Activated CD4-positive, alpha-beta T cell treated with anti-CD3 and anti-CD28 coated beads, Interleukin-2, amount 10 ng/mL, durations not matched to agents 7 days and 5 days (primary cell): Measurements from ENCODE around the gene DOCK6. TPM values are rescaled to one million over a fixed set of nuclear protein-coding genes. Genes with fewer than 3 reads are reported as not detected.

Source experiments
- CTCF ChIA-PET: fragments of 350-600 bp; sonication (Branson Sonifier 250); formaldehyde crosslinking; loops from one replicate; lab custom pipeline; 2021; ENCODE audit warnings: antibody characterized with exemption; lab: Charles Lee
- POLR2A ChIA-PET: fragments of 350-600 bp; sonication (Branson Sonifier 250); formaldehyde crosslinking; loops from one replicate; lab custom pipeline; 2021; ENCODE audit warnings: antibody characterized with exemption; lab: Charles Lee
- DNase-seq: peaks from one replicate; pipeline ENCODE4 v3.0.0-alpha.2; 2020
- H3K27ac Mint-ChIP-seq: one replicate; pipeline ENCODE4 v1.8.0; 2021; ENCODE audit warnings: mild to moderate bottlenecking, moderate library complexity, mixed read lengths
- H3K27me3 Mint-ChIP-seq: one replicate; pipeline ENCODE4 v1.8.0; 2021; ENCODE audit warnings: mixed read lengths
- H3K36me3 Mint-ChIP-seq: one replicate; pipeline ENCODE4 v1.8.0; 2021; ENCODE audit warnings: low read depth, mixed read lengths
- H3K4me1 Mint-ChIP-seq: one replicate; pipeline ENCODE4 v1.8.0; 2021; ENCODE audit warnings: mixed read lengths
- H3K4me3 Mint-ChIP-seq: one replicate; pipeline ENCODE4 v1.8.0; 2021; ENCODE audit warnings: mild to moderate bottlenecking, moderate library complexity, mixed read lengths
- H3K9me3 Mint-ChIP-seq: one replicate; pipeline ENCODE4 v1.8.0; 2021; ENCODE audit warnings: mixed read lengths
- total RNA-seq, 2 experiments: library from RNA; stranded (reverse); gene quantifications; one replicate each; pipeline ENCODE4 v1.2.3, GENCODE V29; 2021

DOCK6 gene
- total RNA-seq, 2 experiments from 2014 or later: not detected

DNA sequence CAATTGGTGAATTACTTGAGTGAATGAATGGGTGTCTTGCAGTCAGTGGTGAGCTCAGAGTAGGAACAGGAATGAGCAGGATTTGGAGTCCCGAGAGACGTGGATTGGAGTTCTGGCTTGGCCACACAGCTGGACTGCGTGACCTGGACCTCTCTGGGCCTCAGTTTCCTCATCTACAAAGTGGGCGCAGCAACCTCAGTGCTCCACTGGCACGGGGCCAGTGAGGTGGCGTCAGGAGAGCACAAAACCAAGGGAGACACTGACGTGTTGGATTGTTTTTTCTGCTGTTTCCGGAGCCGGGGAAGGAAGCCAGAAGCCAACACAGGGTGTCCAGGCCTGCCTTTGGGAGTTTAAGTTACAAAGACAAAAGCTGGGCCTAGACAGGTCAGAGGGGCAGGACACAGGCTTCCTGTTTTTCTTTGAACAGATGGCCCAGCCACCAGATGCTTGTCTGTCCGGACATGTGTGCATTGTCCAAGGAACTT, 6.5 kb upstream of the DOCK6 start:
- no peaks in the 10 kb centered on the region for H3K36me3 Mint-ChIP-seq
- H3K4me3 Mint-ChIP-seq: no peak overlapping the region
- no peaks in the 10 kb centered on the region for H3K9me3 Mint-ChIP-seq
- ChIA-PET CTCF (interaction anchor here (0.7 kb wide), 1 partner anchor 20 kb away, joined by 4 read pairs; no protein-coding TSS in a partner anchor), POLR2A (no interaction called here)
- no peaks in the 10 kb centered on the region for H3K4me1 Mint-ChIP-seq
- no peak for DNase-seq
- H3K27ac Mint-ChIP-seq: no peak overlapping the region
- H3K27me3 Mint-ChIP-seq: peaks cover 64% of the 10 kb centered on the region

DNA sequence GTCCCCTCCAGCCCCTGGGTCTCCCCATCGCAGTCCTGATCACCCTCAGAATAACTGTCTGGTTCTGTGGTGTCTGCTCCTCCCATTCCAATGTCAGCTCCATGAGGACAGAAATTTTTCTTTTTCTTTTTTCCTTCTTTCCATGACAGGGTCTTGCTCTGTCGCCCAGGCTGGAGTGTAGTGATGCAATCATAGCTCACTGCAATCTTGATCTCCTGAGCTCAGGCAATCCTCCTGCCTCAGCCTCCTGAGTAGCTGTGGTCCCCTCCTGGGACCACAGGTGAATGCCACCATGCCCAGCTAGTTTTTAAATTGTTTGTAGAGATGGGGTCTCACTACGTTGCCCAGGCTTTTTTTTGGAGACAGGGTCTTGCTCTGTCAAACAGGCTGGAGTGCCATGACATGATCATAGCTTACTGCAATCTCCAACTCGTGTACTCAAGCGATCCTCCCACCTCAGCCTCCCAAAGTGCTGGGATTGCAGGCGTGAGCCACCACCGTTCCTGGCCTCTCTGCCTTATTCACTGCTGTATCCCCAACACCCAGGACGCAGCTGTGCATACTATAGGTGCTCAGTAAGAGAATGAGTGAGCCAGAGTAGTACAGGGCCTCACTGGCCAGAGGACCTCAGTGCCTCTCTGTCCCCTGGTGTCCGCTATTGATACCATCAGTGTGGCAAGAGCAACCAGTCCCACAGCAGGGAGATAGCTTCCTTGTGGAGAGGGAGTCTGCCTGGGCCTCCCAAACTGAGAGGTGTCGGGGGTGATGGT, 5.2 kb upstream of the DOCK6 start:
- Mint-ChIP-seq H3K9me3 (no peaks in the 10 kb centered on the region), H3K4me1 (peaks cover 3% of the 10 kb centered on the region), H3K36me3 (no peaks in the 10 kb centered on the region), H3K27me3 (peaks cover 65% of the 10 kb centered on the region), H3K27ac (no peak overlapping the region), H3K4me3 (no peak overlapping the region)
- CTCF ChIA-PET: interaction anchor here (1.3 to 1.9 kb wide), 3 partner anchors 11 to 26 kb away, joined by 3 to 5 read pairs (median 4); no protein-coding TSS in a partner anchor
- POLR2A ChIA-PET: no interaction called here
- no peak for DNase-seq

DNA sequence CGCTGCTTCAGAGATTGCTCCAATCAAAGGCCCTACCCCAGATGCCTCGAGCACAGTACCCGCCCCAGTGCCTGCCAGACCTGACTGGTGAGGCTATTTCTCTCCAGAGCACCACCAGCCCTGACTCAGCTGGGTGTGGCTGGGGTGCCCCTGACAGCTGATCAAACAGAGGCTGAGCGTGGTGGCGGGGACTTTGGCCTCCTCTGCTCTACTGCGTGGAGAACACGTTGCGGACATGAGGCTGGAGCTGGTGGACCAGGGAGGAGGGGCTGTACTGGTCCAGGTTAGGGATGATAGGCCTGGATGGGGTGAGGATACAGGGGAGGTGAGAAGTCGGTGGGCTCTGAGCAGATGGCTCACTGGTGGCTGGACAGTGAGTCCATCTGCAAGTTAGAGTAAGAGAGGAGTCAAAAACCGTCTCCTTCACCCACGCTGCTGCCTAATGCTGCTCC, 3.5 kb upstream of the DOCK6 start:
- Mint-ChIP-seq H3K9me3 (no peaks in the 10 kb centered on the region), H3K36me3 (no peaks in the 10 kb centered on the region), H3K4me1 (peaks cover 6% of the 10 kb centered on the region), H3K4me3 (no peak overlapping the region), H3K27ac (no peak overlapping the region), H3K27me3 (peaks cover 73% of the 10 kb centered on the region)
- ChIA-PET CTCF (interaction anchor here (1.3 to 2.3 kb wide), 4 partner anchors 10 to 28 kb away, joined by 3 to 8 read pairs (median 4); no protein-coding TSS in a partner anchor), POLR2A (no interaction called here)
- DNase-seq: no peak

DNA sequence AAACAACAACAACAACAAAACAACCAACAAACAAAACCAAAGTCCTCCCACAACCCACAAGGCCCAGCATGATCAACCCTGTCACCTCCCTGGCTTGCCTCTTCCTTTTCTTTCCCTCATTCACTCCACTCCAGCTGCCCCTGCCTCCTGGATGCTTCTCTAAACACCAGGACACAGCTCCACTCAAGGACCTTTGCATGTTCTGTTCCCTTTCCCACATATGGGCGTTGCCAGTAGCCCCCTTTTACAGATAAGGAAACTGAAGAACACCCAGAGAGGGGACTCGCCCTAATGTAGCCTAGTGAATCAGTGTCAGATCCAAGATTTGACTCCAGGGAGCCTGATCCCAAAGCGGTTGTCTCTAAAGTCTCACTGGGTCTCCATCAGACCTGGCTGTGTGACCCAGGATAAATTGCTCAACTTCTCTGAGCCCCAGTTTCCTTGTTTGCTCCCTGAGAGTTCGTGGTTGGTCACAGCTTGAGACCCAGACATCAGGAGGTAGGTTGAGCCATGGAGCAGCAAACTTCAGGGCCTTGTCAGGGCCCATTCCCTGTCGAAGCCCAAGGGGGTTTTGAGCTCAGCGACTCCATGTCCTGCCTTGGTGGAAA, 3.0 kb upstream of the DOCK6 start:
- Mint-ChIP-seq H3K27me3 (peaks cover 75% of the 10 kb centered on the region), H3K4me3 (no peak overlapping the region), H3K9me3 (no peaks in the 10 kb centered on the region), H3K4me1 (peaks cover 6% of the 10 kb centered on the region), H3K36me3 (no peaks in the 10 kb centered on the region), H3K27ac (no peak overlapping the region)
- ChIA-PET CTCF (interaction anchor here (0.6 to 2.3 kb wide), 2 partner anchors 21 to 85 kb away, joined by 3 to 8 read pairs; no protein-coding TSS in a partner anchor), POLR2A (no interaction called here)
- DNase-seq: no peak

DNA sequence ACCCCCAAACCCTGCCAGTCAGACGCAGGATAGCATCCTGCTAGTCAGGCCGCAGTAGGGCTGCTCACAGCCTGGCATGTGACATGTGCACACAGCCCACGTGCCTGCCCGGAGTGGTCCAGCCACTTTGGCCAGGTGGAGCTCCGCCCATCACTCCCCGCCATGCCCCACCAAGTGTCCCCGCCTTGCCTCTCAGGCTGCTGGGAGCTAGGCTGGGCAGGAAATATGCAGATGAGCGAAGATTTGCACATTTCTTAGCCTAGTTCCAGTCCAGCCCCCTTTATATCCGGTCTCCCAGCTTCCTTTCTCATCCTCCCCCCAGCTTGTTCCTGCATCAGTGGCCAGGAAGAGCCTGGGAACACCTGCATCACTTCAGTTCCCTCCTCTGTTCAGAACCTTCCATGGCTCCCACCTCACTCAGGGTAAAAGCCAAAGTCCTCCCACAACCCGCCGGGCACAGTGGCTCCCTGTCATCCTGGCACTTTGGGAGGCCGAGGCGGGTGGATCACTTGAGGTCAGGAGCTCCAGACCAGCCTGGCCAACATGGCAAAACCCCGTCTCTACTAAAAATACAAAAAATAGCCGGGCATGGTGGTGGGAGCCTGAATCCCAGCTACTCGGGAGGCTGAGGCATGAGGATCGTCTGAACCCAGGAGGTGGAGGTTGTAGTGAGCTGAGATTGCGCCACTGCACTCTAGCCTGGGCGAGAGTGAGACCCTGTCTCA, 2.3 kb upstream of the DOCK6 start:
- Mint-ChIP-seq H3K27me3 (peaks cover 78% of the 10 kb centered on the region), H3K9me3 (no peaks in the 10 kb centered on the region), H3K4me1 (peaks cover 6% of the 10 kb centered on the region), H3K36me3 (no peaks in the 10 kb centered on the region), H3K27ac (no peak overlapping the region), H3K4me3 (no peak overlapping the region)
- POLR2A ChIA-PET: interaction anchor here (0.6 kb wide), 1 partner anchor 620 kb away, joined by 3 read pairs; no protein-coding TSS in a partner anchor
- no peak for DNase-seq
- CTCF ChIA-PET: interaction anchor here (0.5 to 2.3 kb wide), 3 partner anchors 21 to 555 kb away, joined by 3 to 8 read pairs (median 3); no protein-coding TSS in a partner anchor

DNA sequence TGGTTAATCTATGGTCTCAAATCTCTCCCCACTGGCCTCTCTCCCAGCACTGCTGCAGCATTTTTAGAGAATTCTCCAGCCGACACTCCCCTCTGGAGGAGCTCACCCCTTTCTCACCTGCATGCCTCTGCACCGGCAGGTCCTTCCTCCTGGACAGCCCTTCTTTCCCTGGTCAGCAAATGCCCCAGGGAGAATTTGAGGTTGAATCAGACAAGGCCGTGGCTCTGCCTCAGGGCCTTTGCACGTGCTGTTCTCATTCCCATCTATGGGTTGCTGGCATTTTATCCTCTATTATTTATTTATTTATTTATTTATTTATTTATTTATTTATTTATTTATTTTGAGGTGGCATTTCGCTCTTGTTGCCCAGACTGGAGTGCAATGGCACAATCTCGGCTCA, 1.4 kb upstream of the DOCK6 start:
- H3K27me3 Mint-ChIP-seq: peaks cover 73% of the 10 kb centered on the region
- CTCF ChIA-PET: interaction anchor here (0.7 kb wide), 1 partner anchor 21 kb away, joined by 3 read pairs; no protein-coding TSS in a partner anchor

DNA sequence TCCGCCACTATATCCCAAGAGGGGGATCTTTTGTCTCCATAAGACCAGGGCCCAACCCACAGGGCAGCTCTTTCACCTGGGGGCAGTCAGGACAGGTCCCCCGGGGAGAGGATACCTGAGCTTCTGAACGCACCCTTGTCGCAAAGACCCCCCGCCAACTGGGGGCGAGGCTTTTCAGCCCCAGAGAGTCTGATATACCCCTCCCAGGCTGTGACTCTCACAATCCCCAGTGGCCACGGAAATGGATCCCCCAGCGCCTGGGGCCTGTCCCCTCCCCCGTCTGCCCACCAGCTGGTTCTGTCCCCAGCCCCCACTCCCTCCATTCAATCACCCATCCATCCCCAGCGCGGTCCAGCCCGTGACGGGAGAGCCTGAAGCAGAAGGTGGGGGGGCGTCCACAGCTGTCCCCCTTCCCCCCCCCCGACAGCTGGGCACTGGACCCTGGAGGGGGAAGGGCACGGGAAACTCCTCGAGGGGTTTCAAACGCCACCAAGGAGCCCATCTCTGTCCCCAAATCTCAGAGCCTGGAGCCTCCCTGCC, 823 bp downstream of the DOCK6 start:
- no peak for DNase-seq
- Mint-ChIP-seq H3K9me3 (no peaks in the 10 kb centered on the region), H3K4me1 (peaks cover 6% of the 10 kb centered on the region), H3K4me3 (no peak overlapping the region), H3K27ac (no peak overlapping the region), H3K36me3 (no peaks in the 10 kb centered on the region), H3K27me3 (peaks cover 56% of the 10 kb centered on the region)
- POLR2A ChIA-PET: no interaction called here
- CTCF ChIA-PET: interaction anchor here (0.7 kb wide), 1 partner anchor 19 kb away, joined by 3 read pairs; no protein-coding TSS in a partner anchor

More for the DNA sequence above, 1.4 kb upstream of the DOCK6 start:
- H3K27ac Mint-ChIP-seq: no peak overlapping the region
- no peak overlapping the region for H3K4me3 Mint-ChIP-seq
- POLR2A ChIA-PET: no interaction called here
- H3K36me3 Mint-ChIP-seq: no peaks in the 10 kb centered on the region
- no peak for DNase-seq
- H3K9me3 Mint-ChIP-seq: no peaks in the 10 kb centered on the region
- peaks cover 6% of the 10 kb centered on the region for H3K4me1 Mint-ChIP-seq

DNA sequence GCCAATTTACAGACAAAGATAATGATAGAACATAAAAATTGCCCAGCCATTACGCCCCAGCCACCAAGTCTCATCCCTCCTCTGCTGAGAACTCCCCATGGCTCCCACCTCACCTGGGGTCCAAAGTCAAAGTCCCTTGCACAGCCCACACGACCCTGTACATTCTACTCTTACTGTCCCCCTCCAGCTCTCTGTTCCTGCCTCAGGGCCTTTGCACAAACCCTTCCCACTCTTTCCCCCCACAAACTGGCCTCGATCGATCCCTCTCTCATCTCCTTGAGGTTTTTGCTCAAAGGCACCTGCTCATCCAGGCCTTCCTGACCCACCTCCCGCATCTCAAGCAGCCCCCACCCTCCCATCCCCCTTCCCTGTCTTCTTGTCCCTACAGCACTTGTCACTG, 1.3 kb downstream of the DOCK6 start:
- peaks cover 55% of the 10 kb centered on the region for H3K27me3 Mint-ChIP-seq
- peaks cover 6% of the 10 kb centered on the region for H3K4me1 Mint-ChIP-seq
- no peak for DNase-seq
- no peaks in the 10 kb centered on the region for H3K9me3 Mint-ChIP-seq
- CTCF ChIA-PET: interaction anchor here (0.6 kb wide), 1 partner anchor 159 kb away, joined by 4 read pairs; no protein-coding TSS in a partner anchor
- no peak overlapping the region for H3K27ac Mint-ChIP-seq
- no peak overlapping the region for H3K4me3 Mint-ChIP-seq
- no peaks in the 10 kb centered on the region for H3K36me3 Mint-ChIP-seq
- POLR2A ChIA-PET: no interaction called here

DNA sequence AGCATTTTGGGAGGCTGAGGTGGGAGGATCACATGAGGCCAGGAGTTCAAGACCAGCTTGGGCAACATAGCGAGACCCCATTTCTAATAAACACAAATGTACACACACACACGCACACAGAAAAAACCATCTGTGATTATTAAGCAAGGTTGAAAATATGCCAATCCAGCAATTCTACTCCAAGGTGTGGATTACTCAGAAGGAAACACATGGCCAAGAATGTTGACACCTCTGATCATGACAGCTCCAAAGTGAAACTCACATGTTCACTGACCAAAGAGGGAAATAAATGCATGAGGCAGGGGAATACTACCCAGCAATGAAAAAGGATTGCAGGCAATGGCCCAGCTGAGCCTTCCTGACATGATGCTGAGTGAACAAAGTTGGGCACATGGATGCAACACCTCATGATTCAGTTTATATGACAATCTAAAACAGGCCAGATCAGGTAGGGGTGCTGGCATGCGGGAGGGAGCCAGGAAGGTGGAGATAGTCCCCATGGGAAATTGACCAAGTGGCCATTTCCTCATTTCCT, 4.4 kb downstream of the DOCK6 start:
- no peak overlapping the region for H3K4me3 Mint-ChIP-seq
- no peak for DNase-seq
- CTCF ChIA-PET: interaction anchor here (0.6 kb wide), 2 partner anchors 80 to 105 kb away, joined by 3 to 5 read pairs; no protein-coding TSS in a partner anchor
- POLR2A ChIA-PET: no interaction called here
- no peak overlapping the region for H3K27ac Mint-ChIP-seq
- no peaks in the 10 kb centered on the region for H3K9me3 Mint-ChIP-seq
- H3K36me3 Mint-ChIP-seq: no peaks in the 10 kb centered on the region
- H3K4me1 Mint-ChIP-seq: peaks cover 3% of the 10 kb centered on the region
- H3K27me3 Mint-ChIP-seq: peaks cover 37% of the 10 kb centered on the region

DNA sequence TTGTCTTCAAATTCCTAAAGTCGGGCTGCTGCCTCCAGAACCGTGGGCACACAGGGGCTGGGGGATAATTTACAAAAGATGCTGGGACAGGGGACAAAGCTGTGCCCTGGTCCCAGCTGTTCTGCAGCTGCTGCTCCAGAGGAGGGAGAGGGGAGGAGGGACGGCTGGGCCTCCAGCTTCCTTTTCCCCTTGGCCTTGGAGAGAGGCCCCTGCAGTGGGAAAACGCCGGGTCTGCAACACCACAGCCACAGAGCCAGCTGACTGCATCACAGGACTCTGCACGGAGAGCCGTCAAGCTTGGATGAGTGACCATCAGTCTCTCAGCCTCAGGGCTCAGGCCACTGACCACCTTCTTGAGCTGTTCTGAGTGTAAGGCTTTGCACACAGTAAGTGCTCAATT, 6.1 kb downstream of the DOCK6 start:
- H3K4me3 Mint-ChIP-seq: no peak overlapping the region
- H3K4me1 Mint-ChIP-seq: peaks cover 2% of the 10 kb centered on the region
- POLR2A ChIA-PET: no interaction called here
- H3K36me3 Mint-ChIP-seq: no peaks in the 10 kb centered on the region
- CTCF ChIA-PET: interaction anchor here (0.9 to 1.2 kb wide), 2 partner anchors 10 to 125 kb away, joined by 3 read pairs; no protein-coding TSS in a partner anchor
- peaks cover 27% of the 10 kb centered on the region for H3K27me3 Mint-ChIP-seq
- no peak for DNase-seq
- no peak overlapping the region for H3K27ac Mint-ChIP-seq
- no peaks in the 10 kb centered on the region for H3K9me3 Mint-ChIP-seq

DNA sequence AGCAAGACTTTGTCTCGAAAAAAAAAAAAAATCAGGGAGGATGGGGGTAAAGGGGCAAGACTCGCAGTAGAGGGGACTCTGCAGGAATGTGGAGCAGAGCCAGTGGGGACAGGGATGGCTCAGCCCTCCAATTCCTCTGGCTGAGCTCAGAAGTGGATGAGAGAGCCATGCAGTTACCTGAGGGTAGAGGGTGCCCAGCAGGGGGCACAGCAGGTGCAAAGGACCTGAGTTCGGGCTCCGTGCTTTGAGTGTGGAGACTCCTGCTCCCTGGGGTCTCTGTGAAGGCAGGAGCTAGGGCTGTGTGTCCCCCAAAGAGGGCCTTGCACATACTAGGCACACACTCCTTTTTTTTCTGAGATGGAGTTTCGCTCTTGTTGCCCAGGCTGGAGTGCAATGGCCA, 7.7 kb downstream of the DOCK6 start:
- H3K4me3 Mint-ChIP-seq: no peak overlapping the region
- POLR2A ChIA-PET: no interaction called here
- H3K9me3 Mint-ChIP-seq: no peaks in the 10 kb centered on the region
- no peak for DNase-seq
- H3K36me3 Mint-ChIP-seq: no peaks in the 10 kb centered on the region
- no peak overlapping the region for H3K27ac Mint-ChIP-seq
- H3K4me1 Mint-ChIP-seq: no peaks in the 10 kb centered on the region
- peaks cover 16% of the 10 kb centered on the region for H3K27me3 Mint-ChIP-seq
- CTCF ChIA-PET: interaction anchor here (0.5 to 1.4 kb wide), 4 partner anchors 10 to 183 kb away, joined by 3 to 5 read pairs (median 3); no protein-coding TSS in a partner anchor
